ENCODE results near the gene BPIFB6.

The BPIFB6 gene

DNA sequence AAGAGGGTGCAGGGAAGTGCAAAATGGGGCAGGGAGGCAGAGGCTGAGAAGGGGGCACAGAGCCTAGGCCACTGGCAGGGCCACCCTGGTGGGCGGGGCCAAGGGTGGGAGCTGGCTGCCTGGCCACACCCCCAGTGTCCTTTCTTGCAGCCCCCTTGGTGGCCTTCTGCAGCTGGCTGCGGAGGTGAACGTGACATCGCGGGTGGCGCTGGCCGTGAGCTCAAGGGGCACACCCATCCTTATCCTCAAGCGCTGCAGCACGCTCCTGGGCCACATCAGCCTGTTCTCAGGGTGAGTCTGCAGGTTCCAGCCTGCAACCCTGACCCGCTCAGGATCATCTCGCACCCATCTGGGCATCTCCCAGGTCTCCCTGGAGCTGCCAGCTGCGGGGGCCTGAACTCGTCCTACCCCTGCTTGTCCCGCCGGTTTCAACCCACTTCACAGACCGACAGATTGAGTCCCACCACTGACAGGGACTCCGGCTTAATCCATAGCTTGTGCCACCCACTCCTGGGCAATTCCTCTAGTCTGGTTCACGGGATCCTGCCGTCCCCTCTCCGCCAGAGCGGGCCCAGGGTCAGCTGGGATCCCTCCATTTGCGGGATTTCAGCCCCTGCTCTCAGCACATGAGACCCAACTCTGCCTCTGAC, 28.4 kb downstream of the BPIFB6 start:
- no peak overlapping the region for H3K4me3 ChIP-seq (ENCODE audit: low read depth, low read length)

DNA sequence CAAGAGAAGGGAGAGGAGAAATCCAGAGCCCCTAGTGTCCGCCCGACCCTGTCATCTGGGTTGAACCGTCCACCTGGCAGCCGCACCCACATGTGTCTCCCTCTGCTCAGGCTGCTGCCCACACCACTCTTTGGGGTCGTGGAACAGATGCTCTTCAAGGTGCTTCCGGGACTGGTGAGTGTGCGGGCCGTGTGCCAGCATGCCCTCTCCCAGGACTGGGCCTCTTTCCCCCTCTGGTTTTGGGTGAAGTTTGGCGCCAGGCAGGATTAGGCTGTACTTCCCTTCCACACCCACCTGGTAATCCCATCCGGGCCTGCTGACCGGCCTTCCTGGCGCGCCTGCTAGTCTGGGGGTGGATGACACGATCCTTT, 30.2 kb downstream of the BPIFB6 start:
- H3K4me3 ChIP-seq (ENCODE audit: low read depth, low read length), result no peak overlapping the region

DNA sequence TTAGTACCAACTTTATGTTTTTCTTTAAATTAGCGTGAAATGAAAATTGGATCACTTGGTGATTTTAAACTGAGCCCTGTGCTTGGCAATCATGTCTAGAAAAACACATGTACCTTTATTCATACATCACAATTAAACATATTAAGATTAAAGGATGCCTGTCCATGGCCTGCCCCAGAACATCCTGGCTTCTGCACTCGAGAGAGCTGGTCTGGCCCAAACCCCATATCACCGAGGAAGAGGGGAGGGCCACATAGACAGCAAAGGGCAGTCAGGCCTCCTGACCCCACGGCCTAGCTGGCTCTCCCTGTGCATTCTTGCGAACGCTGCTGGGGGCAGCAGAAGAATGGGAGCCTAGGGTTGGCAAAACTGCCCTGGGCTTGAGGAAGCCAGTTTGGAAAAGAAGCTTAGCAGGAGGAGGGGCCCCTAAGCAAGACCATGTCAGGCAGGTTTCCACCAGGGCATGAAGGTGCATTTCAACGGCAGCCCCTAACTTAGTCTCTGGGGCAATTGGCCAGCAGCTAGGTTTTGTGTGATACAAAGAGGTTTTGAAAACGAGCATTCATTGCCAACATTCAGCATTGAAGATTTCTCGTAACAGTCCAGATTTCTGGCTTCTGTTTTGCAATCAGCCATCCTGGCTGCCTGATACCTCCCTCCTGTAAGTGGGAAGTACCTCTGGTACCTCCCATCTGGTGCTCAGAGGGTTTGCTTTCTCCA, 30.8 kb downstream of the BPIFB6 start:
- no peak overlapping the region for H3K4me3 ChIP-seq (ENCODE audit: low read depth, low read length)

DNA sequence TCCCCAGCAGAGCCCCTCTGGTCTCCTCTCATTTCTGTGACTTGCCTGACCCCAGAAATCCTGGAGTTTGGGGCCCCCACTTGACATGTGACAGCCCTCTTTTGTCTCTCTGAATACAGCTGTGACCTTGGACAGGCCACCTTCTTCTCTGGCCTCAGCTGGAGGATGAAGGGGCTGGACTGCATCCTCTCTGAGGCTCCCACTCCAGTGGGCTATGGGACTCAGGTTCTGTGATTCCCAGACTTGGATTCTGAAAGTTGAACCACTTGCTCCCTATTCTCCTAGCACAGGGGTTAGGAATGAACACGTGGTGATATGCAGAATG, 31.3 kb downstream of the BPIFB6 start:
- no peak overlapping the region for H3K4me3 ChIP-seq (ENCODE audit: low read depth, low read length)

DNA sequence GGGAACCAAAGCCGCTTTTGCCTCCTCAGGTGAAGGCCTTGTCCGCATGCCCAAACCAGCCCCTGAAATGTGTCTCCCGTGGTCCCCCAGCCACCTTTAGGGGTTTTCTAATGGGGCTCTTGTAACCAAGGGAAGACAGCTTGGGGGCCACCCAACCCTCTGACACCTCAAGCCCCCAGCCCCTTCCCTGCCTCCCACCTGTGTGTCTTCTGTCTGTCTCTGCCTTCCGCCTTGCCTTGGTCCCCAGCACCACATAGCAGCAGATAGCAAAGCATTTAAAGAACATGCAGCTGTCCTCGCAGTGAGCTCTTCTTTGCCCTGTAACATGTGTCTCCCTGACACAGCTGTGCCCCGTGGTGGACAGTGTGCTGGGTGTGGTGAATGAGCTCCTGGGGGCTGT, 31.8 kb downstream of the BPIFB6 start:
- H3K4me3 ChIP-seq (ENCODE audit: low read depth, low read length), result no peak overlapping the region

DNA sequence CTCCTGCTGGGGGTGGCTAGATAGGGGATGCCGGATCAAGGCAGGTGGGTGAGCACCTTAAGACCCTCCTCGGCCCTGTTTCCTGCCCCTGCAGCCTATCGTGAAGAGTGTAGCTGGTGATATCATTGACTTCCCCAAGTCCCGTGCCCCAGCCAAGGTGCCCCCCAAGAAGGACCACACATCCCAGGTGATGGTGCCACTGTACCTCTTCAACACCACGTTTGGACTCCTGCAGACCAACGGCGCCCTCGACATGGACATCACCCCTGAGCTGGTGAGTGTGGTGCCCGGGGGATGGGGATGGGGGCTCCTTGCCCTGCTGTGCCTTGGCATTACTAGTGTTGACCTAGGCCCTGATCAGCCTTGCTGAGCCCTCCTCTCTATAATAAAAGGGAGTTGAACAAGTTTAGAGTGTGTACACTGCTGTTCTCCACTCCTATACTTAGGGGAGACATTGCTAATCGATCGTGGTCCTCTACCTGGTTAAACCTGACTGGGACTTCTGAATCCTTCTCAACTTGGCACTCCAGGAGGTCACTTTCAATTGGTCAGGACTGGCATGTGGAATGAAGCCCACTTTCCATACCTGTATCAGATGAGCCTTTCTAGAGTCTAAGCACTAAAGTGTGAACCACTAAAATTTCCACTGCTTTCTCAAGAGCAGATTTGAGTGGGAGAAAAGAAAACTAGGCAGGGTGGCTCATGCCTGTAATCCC, 33.3 kb downstream of the BPIFB6 start:
- no peak overlapping the region for H3K4me3 ChIP-seq (ENCODE audit: low read depth, low read length)

DNA sequence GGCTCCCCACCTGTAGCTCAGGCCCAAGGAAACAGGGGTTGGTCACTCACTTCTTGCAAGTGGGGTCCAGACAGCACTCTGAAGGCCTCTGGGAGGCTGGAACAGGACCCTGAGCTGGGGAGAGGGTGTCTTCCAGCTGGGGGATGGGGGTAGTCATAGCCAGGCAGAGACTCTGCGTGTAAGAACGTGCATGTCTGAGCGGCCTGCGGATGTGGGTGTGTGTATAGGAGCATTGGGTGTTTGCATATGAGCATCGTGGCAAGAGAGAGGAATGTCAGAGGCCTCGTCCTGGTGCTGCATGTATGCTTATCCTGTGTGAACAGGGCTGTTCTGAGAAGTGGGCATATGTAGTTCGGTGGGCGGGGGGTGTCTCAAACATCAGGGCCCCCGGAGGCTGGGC, 34.3 kb downstream of the BPIFB6 start:
- H3K4me3 ChIP-seq (ENCODE audit: low read depth, low read length), result no peak overlapping the region

DNA sequence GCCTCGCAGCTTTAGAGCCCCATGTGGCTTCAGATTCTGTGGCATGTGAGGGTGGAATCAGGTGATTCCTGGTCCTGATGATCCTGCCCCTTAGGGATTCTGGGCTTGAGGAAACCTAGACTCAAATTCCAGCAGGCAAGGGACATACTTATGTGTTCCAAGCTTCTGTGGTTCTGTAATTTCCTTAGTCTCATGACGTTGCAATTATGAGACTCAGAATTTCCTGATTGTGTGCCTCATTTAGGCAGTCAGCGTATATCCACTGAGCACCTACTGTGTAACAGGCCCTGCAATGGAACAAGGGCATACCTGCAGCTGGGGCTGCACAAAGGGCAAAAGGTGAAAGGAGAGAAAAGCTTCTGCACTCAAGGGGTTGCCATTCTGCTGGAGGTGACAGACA, 36.4 kb downstream of the BPIFB6 start:
- H3K4me3 ChIP-seq (ENCODE audit: low read depth, low read length), result no peak overlapping the region

DNA sequence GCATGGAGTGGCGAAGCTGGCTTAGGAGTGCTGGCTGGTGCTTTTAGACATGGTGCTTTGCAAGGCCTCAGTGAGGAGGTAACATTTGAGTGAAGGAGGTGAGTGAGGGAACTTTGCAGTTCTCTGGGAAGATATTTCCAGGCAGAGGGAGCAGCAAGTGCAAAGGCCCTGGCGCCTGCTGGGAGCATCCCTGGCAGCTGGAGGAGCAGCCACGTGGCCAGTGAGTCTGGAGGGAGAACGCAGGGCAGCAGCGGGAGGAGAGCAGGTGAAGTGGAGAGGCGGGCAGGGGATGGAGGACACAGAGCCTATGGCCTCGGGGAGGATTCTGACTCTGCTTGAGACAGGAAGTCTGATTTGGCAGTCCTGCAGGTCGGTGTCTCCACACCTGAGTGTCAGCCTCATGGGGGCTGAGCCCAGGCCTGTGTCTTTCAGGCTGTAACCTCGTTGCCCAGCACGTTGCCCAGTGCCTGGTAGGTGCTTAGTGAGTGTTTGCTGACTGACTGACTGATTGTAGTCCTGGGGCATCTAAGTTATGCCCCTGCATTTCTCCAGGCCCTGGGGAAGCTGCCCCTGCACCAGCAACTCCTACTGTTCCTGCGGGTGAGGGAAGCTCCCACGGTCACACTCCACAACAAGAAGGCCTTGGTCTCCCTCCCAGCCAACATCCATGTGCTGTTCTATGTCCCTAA, 36.9 kb downstream of the BPIFB6 start:
- no peak overlapping the region for H3K4me3 ChIP-seq (ENCODE audit: low read depth, low read length)

DNA sequence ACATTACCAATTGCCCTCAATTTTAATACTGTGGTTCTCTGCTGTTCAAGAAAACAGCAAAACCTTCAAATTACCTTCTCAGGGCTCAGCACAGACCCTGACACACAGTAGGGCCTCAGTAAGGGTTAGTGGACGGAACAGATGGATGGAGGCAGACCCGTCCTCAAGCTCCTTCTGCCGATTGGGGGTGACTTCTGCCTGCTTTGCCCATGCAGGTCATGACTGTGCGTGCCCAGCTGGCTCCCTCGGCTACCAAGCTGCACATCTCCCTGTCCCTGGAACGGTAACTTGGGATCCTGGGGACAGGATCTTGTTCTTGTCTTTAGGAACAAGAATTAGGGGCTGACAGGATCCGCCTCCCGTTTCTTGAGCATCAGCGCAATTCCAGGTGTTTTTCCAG, 38.2 kb downstream of the BPIFB6 start:
- no peak overlapping the region for H3K4me3 ChIP-seq (ENCODE audit: low read depth, low read length)

DNA sequence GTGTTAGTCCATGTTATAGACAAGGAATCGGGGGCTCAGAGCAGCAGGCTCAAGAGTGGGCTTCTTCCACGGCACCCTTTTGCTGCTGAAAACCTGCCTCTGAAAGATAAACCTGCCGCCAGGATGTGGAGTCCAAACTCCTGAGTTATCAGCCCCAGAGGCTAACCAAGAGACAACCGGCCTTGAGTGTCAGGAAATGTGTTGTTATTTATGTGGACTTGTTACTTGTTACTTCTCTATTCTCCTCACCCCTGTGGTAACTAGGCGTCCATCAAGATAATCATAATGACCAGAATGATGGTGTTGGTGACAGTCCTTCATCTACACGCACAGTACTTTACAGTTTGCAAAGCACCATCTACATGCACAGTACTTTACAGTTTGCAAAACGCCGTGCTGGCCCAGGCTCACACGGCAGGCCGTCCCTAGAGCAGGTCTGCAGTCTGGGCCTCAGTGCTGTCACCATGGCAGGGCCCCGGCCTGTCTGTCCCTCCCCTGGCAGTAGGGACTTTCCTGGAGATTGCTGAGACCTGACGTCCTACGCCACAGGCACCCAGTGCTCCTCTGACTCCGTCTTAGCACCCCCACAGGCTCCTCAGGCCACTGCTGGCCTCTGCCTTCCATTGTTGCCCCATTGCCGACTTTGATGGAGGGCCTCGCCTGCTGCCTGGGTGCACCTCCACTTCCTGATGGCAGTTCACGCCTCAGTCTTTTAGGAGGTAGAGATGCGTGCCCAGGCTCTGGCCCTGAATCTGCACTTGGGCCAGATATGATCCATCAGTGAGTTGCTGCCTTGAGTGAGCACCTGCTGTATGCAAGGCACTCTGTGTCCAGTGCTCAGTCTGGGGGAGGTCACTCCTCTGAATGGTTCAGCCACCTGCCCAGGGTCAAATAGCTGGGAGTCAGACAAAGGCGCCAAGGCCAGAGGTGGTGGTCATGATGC, 38.9 kb downstream of the BPIFB6 start:
- no peak overlapping the region for H3K4me3 ChIP-seq (ENCODE audit: low read depth, low read length)

DNA sequence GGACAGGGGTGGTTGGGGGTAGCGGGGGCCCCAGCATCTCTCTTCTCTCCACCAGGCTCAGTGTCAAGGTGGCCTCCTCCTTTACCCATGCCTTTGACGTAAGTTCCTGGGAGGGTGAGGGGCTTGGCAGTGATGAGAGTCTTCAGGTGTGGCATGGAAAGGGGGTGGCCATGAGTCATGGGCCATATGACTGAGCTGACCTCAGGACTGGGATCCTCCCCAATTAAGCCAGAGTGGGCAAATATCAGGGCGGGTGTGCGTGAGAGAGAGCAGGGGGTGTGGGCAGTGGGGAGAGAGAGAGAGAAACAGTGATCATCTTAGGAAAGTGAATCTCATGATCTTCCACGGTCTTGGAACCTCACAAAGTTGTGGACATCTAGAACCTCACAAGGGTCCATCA, 39.8 kb downstream of the BPIFB6 start:
- no peak overlapping the region for H3K4me3 ChIP-seq (ENCODE audit: low read depth, low read length)

DNA sequence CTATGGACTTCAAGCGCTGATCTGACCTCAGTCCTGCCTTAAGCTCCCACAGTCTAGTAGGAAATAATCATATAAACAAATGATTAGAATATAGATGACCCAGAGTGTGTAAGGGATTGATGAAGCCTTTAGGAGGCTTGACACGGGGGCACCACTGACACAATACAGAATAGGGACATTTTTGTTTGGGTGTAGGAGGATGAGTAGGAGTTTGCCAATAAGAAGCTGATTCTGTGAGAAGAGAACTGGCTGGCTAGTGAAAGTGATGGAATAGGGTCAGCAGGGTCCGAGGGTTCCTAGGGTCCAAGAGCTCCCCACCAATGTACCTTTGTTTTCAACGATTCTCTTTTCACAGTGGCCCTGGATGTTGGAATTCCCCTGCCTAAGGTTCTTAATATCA, 40.9 kb downstream of the BPIFB6 start:
- H3K4me3 ChIP-seq (ENCODE audit: low read depth, low read length), result no peak overlapping the region

DNA sequence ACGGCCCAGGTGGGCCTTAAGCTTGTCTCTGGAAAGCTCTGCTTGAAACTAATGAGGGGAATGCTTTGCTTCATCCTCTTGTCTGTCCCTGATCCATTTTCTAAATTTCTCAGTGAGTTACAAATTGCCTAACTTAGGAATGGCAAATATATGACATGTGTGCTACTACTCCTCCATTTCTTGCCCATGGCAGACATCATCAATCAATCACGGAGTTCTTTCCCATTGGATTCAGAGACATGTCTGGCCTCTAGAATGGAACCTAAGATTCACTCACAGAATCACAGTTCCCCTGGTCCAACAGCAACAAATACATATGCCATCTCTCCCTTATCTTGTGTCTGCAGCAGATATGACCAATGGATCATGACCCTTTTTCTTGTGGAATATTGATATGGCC, 41.4 kb downstream of the BPIFB6 start:
- no peak overlapping the region for H3K4me3 ChIP-seq (ENCODE audit: low read depth, low read length)

DNA sequence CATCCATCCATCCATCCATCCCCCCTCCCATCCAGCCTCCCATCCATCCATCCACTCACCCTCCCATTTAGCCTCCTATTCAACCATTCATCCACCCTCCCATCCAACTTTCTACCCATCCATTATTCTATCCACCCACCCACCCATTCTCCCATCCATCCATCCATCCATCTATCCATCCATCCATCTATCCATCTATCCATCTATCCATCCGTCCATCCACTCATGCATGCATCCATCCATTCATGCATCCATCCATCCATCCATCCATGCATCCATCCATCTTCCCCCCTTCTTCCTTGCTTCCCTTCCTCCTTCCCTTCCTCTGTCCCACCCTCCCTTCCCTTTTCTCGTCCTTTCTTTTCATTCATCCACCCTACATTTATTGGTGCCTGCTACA, 43.2 kb downstream of the BPIFB6 start:
- H3K4me3 ChIP-seq (ENCODE audit: low read depth, low read length), result no peak overlapping the region

DNA sequence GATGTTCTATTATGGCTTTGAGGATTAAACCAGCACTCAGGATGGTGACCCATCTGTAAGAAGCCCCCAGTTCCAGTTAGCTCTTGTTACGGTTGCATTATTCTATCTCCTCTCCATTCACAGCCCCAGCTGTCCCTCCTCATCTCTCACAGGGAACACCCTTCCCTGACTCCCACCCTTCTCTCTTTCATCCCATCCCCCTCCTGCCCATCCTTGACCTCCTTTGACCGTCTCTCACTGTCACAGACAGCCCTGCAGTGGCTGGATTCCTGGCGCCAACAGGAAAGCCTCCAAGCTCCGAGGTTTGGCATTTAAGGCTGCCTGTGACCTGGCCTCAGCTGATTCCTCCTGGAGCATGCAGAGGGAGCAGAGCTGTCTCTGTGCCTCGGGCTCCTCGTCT, 43.8 kb downstream of the BPIFB6 start:
- H3K4me3 ChIP-seq (ENCODE audit: low read depth, low read length), result no peak overlapping the region

DNA sequence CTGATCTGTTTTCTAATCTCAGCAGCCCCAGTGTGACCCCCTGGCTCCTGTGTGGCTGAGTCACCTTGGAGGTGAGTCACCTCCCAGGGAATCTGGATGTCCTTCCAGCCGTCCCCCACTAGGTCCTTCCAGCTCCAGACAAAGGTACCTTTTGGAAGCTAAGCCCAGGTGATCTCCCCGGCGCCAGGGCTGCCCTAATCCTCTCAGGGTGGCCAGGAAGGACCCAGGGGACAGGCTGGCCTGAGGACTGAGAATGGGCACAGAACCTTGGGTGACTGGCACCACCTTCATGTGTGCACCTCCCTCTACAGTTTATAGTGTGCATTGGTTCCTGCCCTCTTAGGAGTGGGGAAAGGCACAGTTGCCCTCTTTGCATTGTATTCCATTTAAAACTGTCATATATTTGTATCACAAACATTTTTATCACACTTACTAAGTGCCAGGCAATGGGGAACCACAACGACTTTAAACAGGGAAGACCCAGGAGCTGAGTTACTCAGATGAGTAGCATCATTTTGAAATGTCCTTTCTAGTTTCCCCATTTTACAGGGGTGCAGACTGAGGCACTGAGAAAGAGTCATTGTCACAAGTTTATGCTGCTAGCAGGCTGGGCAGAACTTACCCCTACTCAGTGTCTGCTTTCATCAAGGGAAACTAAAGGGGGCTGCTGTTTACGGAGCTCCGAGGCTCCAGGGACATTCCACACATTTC, 45.4 kb downstream of the BPIFB6 start:
- no peak overlapping the region for H3K4me3 ChIP-seq (ENCODE audit: low read depth, low read length)

DNA sequence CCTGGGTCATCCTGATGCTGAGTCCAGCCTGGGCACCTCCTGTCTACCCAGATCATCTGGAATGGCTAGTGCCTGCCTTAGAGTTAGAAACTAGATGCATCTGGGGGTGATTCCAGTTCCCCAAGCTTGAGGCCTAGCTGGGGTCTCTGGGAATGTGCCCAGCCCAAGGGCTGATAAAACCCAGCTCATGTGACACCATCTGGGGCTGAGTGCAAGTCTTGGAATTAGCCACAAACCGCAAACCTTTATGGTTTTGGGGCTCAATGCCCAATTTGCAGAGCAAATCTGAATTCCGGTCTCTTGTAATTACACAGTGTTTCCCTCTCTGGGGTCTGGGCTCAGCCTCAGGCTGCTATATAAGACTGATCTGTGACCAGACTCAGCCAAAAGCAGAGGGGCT, 47.8 kb downstream of the BPIFB6 start, which contains the start of gene BPIFB4:
Gene BPIFB4 (plus strand): TSS at position 385 of the 400 bp plus-strand sequence. CDS start 1,884 bp downstream, outside the sequence.
- no peak within 1 kb of the TSS for H3K4me3 ChIP-seq (ENCODE audit: low read depth, low read length)

DNA sequence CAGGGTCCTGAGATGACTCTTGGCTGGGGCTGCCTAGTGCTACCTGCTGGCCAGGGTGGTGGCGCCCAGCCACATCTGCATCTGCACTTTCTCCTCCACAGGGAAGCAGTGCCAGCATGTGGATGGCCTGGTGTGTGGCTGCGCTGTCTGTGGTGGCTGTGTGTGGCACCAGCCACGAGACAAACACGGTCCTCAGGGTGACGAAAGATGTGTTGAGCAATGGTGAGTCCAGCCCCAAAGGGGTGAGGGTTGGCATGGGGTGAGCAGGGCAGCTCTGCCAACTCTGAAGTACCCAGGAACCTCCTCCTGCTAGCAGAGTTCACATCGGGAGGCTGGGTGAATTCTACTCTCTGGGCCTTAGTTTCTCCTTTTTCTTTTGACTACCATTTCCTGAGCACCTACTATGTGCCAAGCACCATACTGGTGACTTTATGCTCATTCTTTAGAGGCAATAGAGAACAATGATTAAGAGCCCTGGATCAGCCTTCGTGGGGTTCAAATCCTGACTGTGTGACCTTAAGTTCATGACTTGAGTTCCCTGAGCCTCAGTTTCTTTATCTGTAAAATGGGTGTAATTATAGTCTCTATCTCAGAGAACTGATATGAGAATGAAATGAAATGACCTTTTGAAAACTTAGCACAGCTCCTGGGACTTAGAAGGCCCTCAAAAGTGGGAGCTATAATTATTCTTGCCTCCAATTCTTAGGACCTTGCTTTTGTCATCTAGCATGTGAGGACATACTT, 50.1 kb downstream of the BPIFB6 start:
- H3K4me3 ChIP-seq (ENCODE audit: low read depth, low read length), result no peak overlapping the region
